PFSK-1 (cell line): Measurements from ENCODE around the gene ICA1.

ENCODE experiments used
- FOXP2 ChIP-seq: optimal IDR thresholded peaks from 2 replicates; pipeline ENCODE3; 2011; ENCODE audit warnings: borderline replicate concordance, control low read depth, inconsistent platforms; ENCODE audit not compliant: insufficient read depth; ENCODE audit errors: extremely low read length, extremely low read depth
- POLR2AphosphoS5 ChIP-seq: IDR thresholded peaks from 2 replicates; pipeline ENCODE4 v1.6.1; 2012; ENCODE audit warnings: low read depth, mild to moderate bottlenecking, control low read depth, low read length, moderate library complexity
- SIN3A ChIP-seq: IDR thresholded peaks from 2 replicates; pipeline ENCODE4 v1.6.1; 2012; ENCODE audit warnings: mild to moderate bottlenecking, low read length, moderate library complexity, borderline replicate concordance; ENCODE audit not compliant: insufficient read depth
- TAF1 ChIP-seq: IDR thresholded peaks from 2 replicates; pipeline ENCODE4 v1.6.1; 2012; ENCODE audit warnings: low read length, control low read depth, borderline replicate concordance; ENCODE audit not compliant: insufficient read depth
- TF ChIP-seq, protein P1 (sequence below), 2 experiments: IDR thresholded peaks; 2 replicates each; pipeline versions ENCODE4 v1.6.1 to v1.8.0; 2011 to 2012; ENCODE audit warnings: low read depth in 2 of 2, low read length in 2 of 2, control low read depth in 1 of 2, inconsistent platforms in 1 of 2, mild to moderate bottlenecking in 1 of 2, moderate library complexity in 1 of 2; ENCODE audit not compliant: insufficient read depth in 1 of 2

Gene ICA1

DNA sequence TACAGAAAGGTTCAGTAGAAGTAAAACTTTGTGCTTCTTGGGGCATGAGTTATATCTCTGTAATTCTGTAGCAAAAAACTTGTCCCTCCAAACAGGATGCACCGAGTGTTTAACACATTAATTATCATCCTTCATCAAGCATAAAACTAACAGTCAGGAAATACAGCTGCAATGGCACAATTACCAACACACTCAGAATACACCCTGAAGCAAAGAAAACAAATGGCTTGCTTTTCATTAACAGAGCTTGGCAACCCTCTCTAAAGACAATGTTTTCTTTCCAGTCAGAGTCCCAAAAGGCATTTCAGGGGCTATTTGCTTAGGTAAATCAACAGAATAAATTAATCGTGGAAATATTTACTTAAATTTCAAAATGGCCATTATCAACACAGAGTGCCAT lies 107.7 kb downstream of the ICA1 start:
- no peak for TF ChIP-seq POLR2AphosphoS5
- TF ChIP-seq TAF1: no peak
- TF ChIP-seq SIN3A: no peak
- TF ChIP-seq FOXP2: no peak
- TF ChIP-seq, protein P1, sequence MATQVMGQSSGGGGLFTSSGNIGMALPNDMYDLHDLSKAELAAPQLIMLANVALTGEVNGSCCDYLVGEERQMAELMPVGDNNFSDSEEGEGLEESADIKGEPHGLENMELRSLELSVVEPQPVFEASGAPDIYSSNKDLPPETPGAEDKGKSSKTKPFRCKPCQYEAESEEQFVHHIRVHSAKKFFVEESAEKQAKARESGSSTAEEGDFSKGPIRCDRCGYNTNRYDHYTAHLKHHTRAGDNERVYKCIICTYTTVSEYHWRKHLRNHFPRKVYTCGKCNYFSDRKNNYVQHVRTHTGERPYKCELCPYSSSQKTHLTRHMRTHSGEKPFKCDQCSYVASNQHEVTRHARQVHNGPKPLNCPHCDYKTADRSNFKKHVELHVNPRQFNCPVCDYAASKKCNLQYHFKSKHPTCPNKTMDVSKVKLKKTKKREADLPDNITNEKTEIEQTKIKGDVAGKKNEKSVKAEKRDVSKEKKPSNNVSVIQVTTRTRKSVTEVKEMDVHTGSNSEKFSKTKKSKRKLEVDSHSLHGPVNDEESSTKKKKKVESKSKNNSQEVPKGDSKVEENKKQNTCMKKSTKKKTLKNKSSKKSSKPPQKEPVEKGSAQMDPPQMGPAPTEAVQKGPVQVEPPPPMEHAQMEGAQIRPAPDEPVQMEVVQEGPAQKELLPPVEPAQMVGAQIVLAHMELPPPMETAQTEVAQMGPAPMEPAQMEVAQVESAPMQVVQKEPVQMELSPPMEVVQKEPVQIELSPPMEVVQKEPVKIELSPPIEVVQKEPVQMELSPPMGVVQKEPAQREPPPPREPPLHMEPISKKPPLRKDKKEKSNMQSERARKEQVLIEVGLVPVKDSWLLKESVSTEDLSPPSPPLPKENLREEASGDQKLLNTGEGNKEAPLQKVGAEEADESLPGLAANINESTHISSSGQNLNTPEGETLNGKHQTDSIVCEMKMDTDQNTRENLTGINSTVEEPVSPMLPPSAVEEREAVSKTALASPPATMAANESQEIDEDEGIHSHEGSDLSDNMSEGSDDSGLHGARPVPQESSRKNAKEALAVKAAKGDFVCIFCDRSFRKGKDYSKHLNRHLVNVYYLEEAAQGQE (IDR thresholded peaks at IDR 0.05; ENCODE audit: insufficient read depth in 1 of 2, low read depth in 2 of 2, low read length in 2 of 2): no peak

DNA sequence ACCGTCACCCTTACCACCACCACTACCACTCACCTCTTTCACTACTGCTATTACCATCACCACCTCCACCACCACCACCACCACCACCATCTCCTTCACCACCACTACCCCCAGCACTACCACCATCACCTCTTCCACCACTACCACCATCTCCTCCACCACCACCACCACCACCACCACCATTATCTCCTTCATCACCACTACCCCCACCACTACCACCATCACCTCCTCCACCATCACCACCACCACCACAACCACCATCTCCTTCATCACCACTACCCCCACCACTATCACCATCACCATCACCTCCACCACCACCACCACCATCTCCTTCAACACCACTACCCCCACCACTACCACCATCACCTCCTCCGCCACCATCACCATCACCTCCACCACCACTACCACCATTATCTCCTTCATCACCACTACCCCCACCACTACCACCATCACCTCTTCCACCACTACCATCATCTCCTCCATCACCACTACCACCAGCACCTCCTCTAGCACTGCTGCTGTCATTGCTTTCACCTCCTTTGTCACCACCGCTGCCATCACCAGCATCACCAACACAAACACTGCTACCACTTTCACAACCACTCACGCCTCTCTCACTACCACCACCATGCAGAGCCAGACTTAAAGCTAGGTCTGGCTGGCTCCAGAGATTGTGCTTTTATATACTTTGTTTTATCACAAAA lies 109.3 kb downstream of the ICA1 start:
- no peak for TF ChIP-seq POLR2AphosphoS5
- TF ChIP-seq, protein P1 (IDR thresholded peaks at IDR 0.05; ENCODE audit: insufficient read depth in 1 of 2, low read depth in 2 of 2, low read length in 2 of 2): no peak
- no peak for TF ChIP-seq SIN3A
- no peak for TF ChIP-seq TAF1
- TF ChIP-seq FOXP2: no peak

DNA sequence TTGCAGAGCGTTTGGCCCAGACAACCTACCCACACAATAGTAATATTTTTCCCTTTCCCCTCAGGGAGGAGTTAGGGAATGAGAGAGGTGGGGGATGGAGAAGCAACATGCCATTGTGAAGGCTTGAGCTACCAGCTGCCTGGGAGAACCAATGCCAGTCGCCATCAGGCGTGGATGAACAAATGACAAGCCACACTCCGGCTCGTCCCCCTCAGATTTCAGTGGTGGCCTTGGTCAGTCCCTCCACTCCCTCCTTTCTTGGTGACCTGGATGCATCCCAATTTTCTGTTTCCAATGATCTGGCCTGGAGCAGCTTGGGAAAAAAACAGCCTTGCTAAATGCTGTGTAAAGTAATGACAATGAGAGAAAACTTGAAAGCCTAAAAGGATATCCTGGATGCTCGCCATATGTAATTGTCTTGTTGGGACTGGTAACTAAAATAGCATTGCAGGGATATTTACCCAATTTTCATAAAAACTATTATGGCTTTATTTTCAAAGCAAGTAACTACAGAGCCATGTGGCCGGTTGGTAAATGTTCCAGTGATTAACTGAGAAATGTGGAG lies 110.7 kb downstream of the ICA1 start:
- TF ChIP-seq FOXP2: no peak
- no peak for TF ChIP-seq SIN3A

DNA sequence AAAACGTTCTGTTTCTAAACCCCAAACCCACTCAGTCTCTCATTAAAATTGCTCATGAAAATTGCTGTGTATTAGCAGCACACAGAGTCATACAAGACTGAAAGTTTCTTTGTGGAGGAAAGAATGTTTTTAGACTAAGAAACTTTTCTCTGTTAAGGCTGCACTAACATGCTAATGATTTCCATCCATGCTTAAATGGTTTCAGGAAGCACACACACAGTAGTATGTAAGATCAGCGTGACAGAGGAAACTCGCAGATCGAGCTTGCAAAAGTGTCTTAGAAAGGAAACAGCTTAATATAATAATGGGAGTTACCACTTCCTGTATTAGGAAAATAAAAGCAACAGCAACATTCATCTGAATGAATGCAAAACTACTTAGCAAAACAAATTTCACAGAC lies 112.7 kb downstream of the ICA1 start:
- TF ChIP-seq POLR2AphosphoS5: no peak
- no peak for TF ChIP-seq FOXP2
- no peak for TF ChIP-seq SIN3A
- TF ChIP-seq, protein P1 (IDR thresholded peaks at IDR 0.05; ENCODE audit: insufficient read depth in 1 of 2, low read depth in 2 of 2, low read length in 2 of 2): no peak
- TF ChIP-seq TAF1: no peak

DNA sequence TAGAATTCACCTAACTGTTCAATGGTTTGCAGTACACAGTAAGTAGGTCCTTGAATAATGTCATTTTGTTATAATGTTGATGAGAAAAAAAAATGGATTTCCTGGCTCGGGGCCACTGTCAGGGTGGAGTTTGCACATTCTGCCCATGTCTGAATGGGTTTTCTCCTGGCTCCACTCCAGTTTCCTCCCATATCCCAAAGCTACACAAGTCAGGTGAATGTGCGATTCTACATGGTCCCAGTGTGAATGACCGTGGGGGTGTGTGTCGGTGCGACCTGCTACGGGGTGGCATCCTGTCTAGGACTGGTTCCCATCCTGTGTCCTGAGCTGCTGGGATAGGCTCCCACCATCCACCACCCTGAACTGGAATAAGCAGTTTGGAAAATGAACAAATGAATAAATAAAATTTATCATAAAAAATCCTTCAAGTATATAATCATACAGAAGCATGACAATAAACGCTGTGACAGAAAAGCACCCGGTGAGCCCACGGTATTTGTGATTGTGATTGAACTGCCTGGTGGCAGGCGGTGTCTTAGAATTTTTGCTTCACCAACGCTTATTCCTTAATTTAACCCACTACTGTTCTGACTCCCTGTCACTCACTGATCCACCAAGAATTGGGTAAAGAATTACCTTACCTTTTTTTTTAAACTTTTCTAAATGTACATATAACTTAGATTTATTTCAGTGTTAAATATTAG lies 114.1 kb downstream of the ICA1 start:
- TF ChIP-seq SIN3A (no peak), TAF1 (no peak), POLR2AphosphoS5 (no peak), FOXP2 (no peak)
- TF ChIP-seq, protein P1 (IDR thresholded peaks at IDR 0.05; ENCODE audit: insufficient read depth in 1 of 2, low read depth in 2 of 2, low read length in 2 of 2): no peak
